ENCODE data around the gene SAFB. TPM values are rescaled to one million over a fixed set of nuclear protein-coding genes. Genes with fewer than 3 reads are reported as not detected.

Gene SAFB
- total RNA-seq, 1 experiment from 2014 or later: 68.7 TPM

- Histone ChIP-seq H2AFZ (no peak overlapping the region), H3K4me3 (no peak overlapping the region), H3F3A (ENCODE audit: insufficient read depth, low read depth) (no peaks in the 10 kb centered on the region), H3K4me2 (no peak overlapping the region), H3K9me2 (ENCODE audit: insufficient read depth) (no peaks in the 10 kb centered on the region), H3K27ac (no peak overlapping the region), H3K36me3 (ENCODE audit: low read depth) (no peaks in the 10 kb centered on the region), H3K9me3 (ENCODE audit: insufficient read depth, low read depth) (no peaks in the 10 kb centered on the region), H3K4me1 (replicated peaks; ENCODE audit: insufficient read depth) (no peaks in the 10 kb centered on the region), H3K79me2 (ENCODE audit: low read depth) (peaks cover 78% of the 10 kb centered on the region), H3K27me3 (ENCODE audit: insufficient read depth, low read depth) (no peaks in the 10 kb centered on the region), H4K20me1 (ENCODE audit: insufficient read depth) (peaks cover 64% of the 10 kb centered on the region)
- TF ChIP-seq, protein P1, sequence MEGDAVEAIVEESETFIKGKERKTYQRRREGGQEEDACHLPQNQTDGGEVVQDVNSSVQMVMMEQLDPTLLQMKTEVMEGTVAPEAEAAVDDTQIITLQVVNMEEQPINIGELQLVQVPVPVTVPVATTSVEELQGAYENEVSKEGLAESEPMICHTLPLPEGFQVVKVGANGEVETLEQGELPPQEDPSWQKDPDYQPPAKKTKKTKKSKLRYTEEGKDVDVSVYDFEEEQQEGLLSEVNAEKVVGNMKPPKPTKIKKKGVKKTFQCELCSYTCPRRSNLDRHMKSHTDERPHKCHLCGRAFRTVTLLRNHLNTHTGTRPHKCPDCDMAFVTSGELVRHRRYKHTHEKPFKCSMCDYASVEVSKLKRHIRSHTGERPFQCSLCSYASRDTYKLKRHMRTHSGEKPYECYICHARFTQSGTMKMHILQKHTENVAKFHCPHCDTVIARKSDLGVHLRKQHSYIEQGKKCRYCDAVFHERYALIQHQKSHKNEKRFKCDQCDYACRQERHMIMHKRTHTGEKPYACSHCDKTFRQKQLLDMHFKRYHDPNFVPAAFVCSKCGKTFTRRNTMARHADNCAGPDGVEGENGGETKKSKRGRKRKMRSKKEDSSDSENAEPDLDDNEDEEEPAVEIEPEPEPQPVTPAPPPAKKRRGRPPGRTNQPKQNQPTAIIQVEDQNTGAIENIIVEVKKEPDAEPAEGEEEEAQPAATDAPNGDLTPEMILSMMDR (conservative IDR thresholded peaks at IDR 0.05): no peak
- TF ChIP-seq EZH2 (IDR thresholded peaks at IDR 0.05; ENCODE audit: low read depth): no peak
- DNase-seq: no peak
- intact Hi-C loops (cut with micrococcal nuclease; ENCODE audit: unreplicated experiment): no loop called here
- no TSS peak for BruUV-seq (replicated peaks)
- POLR2A ChIA-PET (ENCODE audit: unreplicated experiment): no interaction called here
- CTCF ChIA-PET: no interaction called here
Measured at GRCh38 chr19:5642204-5642603, 19.3 kb downstream of the SAFB start.

- CTCF ChIA-PET: no interaction called here
- POLR2A ChIA-PET (ENCODE audit: unreplicated experiment): no interaction called here
- H3K4me2 ChIP-seq: no peak overlapping the region
- H3K4me3 ChIP-seq: no peak overlapping the region
- TF ChIP-seq, protein P1 (conservative IDR thresholded peaks at IDR 0.05): no peak
- TF ChIP-seq EZH2 (IDR thresholded peaks at IDR 0.05; ENCODE audit: low read depth): no peak
- no peaks in the 10 kb centered on the region for H3K27me3 ChIP-seq (ENCODE audit: insufficient read depth, low read depth)
- BruUV-seq (replicated peaks): no TSS peak
- no peaks in the 10 kb centered on the region for H3K9me2 ChIP-seq (ENCODE audit: insufficient read depth)
- H4K20me1 ChIP-seq (ENCODE audit: insufficient read depth): peaks cover 57% of the 10 kb centered on the region
- H2AFZ ChIP-seq: no peak overlapping the region
- intact Hi-C loops (cut with micrococcal nuclease; ENCODE audit: unreplicated experiment): no loop called here
- H3K79me2 ChIP-seq (ENCODE audit: low read depth): peaks cover 70% of the 10 kb centered on the region
- H3K9me3 ChIP-seq (ENCODE audit: insufficient read depth, low read depth): no peaks in the 10 kb centered on the region
- no peak overlapping the region for H3K27ac ChIP-seq
- DNase-seq: no peak
- H3K4me1 ChIP-seq (replicated peaks; ENCODE audit: insufficient read depth): no peaks in the 10 kb centered on the region
- no peaks in the 10 kb centered on the region for H3F3A ChIP-seq (ENCODE audit: insufficient read depth, low read depth)
- 0 out of 2 replicates have a peak, but pooled peaks cover 3% of the 10 kb centered on the region for H3K36me3 ChIP-seq (ENCODE audit: low read depth)
Measured at GRCh38 chr19:5643060-5643459, 20.2 kb downstream of the SAFB start.

DNA sequence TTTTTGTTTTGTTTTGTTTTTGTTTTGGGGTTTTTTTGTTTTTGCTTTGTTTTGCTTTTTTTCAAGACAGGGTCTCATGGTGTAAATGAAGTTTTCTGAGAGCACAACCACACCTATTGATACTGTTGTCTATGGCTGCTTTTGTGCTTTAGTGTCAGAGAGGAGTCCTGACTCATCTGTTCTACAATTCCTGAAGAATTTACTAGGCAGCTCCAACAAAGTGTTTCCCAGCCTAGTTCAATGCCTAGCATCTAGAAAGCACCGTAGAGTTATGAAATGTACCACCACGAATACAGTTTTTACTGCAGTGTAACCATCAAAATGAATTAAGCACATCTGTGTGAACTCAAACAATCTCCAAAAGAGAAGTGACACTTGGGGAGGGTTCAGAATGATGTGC lies 21.2 kb downstream of the SAFB start:
- H3K9me3 ChIP-seq (ENCODE audit: insufficient read depth, low read depth): no peaks in the 10 kb centered on the region
- no peak overlapping the region for H2AFZ ChIP-seq
- ChIA-PET CTCF (no interaction called here), POLR2A (ENCODE audit: unreplicated experiment) (no interaction called here)
- 0 out of 2 replicates have a peak, but pooled peaks cover 6% of the 10 kb centered on the region for H3K36me3 ChIP-seq (ENCODE audit: low read depth)
- no peak overlapping the region for H3K4me2 ChIP-seq
- H3K9me2 ChIP-seq (ENCODE audit: insufficient read depth): no peaks in the 10 kb centered on the region
- no peaks in the 10 kb centered on the region for H3F3A ChIP-seq (ENCODE audit: insufficient read depth, low read depth)
- intact Hi-C loops (cut with micrococcal nuclease; ENCODE audit: unreplicated experiment): no loop called here
- H3K4me3 ChIP-seq: no peak overlapping the region
- no TSS peak for BruUV-seq (replicated peaks)
- H4K20me1 ChIP-seq (ENCODE audit: insufficient read depth): peaks cover 49% of the 10 kb centered on the region
- DNase-seq: no peak
- TF ChIP-seq, protein P1 (conservative IDR thresholded peaks at IDR 0.05): no peak
- no peak for TF ChIP-seq EZH2 (IDR thresholded peaks at IDR 0.05; ENCODE audit: low read depth)
- H3K27ac ChIP-seq: no peak overlapping the region
- no peaks in the 10 kb centered on the region for H3K4me1 ChIP-seq (replicated peaks; ENCODE audit: insufficient read depth)
- H3K27me3 ChIP-seq (ENCODE audit: insufficient read depth, low read depth): no peaks in the 10 kb centered on the region
- peaks cover 61% of the 10 kb centered on the region for H3K79me2 ChIP-seq (ENCODE audit: low read depth)

All from PC-9 (cell line).